ENCODE data around the gene RLBP1. TPM values are rescaled to one million over a fixed set of nuclear protein-coding genes. Genes with fewer than 3 reads are reported as not detected.

The RLBP1 gene
- total and polyA plus RNA-seq, 2 donors from 2014 or later = not detected

DNA sequence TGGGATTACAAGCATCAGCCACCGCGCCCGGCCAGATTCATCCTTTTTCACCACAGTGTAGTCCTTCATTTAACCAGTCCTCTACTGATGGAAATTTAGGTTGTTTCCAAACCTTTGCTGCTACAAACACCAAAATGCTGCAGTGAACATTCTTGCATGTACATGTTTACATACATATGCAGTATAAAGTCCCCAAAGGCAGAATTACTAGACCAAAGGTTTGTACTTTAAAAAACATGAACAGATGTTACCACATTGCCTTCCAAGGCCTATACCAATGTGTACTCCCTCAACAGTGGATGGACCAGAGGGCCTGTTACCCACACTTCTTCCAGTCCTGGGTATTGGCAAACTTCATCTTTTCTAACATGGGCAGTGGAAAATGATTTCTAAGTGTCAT lies 51.0 kb downstream of the RLBP1 start:
- DNase-seq (no peak), FAIRE-seq (no peak)
- no peak overlapping the region for H3K27ac ChIP-seq (ENCODE audit: low read depth in 2 of 2, low read length in 2 of 2)
- no peaks in the 10 kb centered on the region for H3K27me3 ChIP-seq (ENCODE audit: control insufficient read depth, insufficient read depth, low read length)
- intact Hi-C loops (cut with DNase I) = loop anchor here (10.0 kb wide), 1 partner anchor 266 kb away; no protein-coding TSS in a partner anchor
- no peak overlapping the region for H3K9ac ChIP-seq (ENCODE audit: low read length in 3 of 3)
- H3K4me1 ChIP-seq (ENCODE audit: control insufficient read depth in 2 of 3, insufficient read depth in 2 of 3, low read depth in 1 of 3, low read length in 3 of 3) = peaks cover 4 to 16% (median 10%) of the 10 kb centered on the region in 3 donors
- no peak overlapping the region for H3K4me3 ChIP-seq (ENCODE audit: low read length in 3 of 3)
- TF ChIP-seq, protein P1, sequence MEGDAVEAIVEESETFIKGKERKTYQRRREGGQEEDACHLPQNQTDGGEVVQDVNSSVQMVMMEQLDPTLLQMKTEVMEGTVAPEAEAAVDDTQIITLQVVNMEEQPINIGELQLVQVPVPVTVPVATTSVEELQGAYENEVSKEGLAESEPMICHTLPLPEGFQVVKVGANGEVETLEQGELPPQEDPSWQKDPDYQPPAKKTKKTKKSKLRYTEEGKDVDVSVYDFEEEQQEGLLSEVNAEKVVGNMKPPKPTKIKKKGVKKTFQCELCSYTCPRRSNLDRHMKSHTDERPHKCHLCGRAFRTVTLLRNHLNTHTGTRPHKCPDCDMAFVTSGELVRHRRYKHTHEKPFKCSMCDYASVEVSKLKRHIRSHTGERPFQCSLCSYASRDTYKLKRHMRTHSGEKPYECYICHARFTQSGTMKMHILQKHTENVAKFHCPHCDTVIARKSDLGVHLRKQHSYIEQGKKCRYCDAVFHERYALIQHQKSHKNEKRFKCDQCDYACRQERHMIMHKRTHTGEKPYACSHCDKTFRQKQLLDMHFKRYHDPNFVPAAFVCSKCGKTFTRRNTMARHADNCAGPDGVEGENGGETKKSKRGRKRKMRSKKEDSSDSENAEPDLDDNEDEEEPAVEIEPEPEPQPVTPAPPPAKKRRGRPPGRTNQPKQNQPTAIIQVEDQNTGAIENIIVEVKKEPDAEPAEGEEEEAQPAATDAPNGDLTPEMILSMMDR (IDR thresholded peaks at IDR 0.05; ENCODE audit: borderline replicate concordance, extremely low read depth, insufficient read depth) = no peak
- no peaks in the 10 kb centered on the region for H3K36me3 ChIP-seq (ENCODE audit: control insufficient read depth in 2 of 3, insufficient read depth in 3 of 3, low read length in 3 of 3)
- H3K9me3 ChIP-seq (ENCODE audit: control insufficient read depth in 2 of 3, insufficient read depth in 1 of 3, low read length in 3 of 3) = no peaks in the 10 kb centered on the region

GRCh38 chr15:89168316-89168833 lies 53.0 kb downstream of the RLBP1 start:
- H3K4me3 ChIP-seq (ENCODE audit: low read length in 3 of 3) = no peak overlapping the region
- TF ChIP-seq, protein P1 (IDR thresholded peaks at IDR 0.05; ENCODE audit: borderline replicate concordance, extremely low read depth, insufficient read depth) = no peak
- peaks cover 4 to 29% (median 26%) of the 10 kb centered on the region in 3 donors for H3K4me1 ChIP-seq (ENCODE audit: control insufficient read depth in 2 of 3, insufficient read depth in 2 of 3, low read depth in 1 of 3, low read length in 3 of 3)
- DNase-seq (no peak), FAIRE-seq (no peak)
- intact Hi-C loops (cut with DNase I) = no loop called here
- no peaks in the 10 kb centered on the region for H3K27me3 ChIP-seq (ENCODE audit: control insufficient read depth, insufficient read depth, low read length)
- H3K9me3 ChIP-seq (ENCODE audit: control insufficient read depth in 2 of 3, insufficient read depth in 1 of 3, low read length in 3 of 3) = no peaks in the 10 kb centered on the region
- no peak overlapping the region for H3K27ac ChIP-seq (ENCODE audit: low read depth in 2 of 2, low read length in 2 of 2)
- H3K9ac ChIP-seq (ENCODE audit: low read length in 3 of 3) = no peak overlapping the region
- no peaks in the 10 kb centered on the region for H3K36me3 ChIP-seq (ENCODE audit: control insufficient read depth in 2 of 3, insufficient read depth in 3 of 3, low read length in 3 of 3)

DNA sequence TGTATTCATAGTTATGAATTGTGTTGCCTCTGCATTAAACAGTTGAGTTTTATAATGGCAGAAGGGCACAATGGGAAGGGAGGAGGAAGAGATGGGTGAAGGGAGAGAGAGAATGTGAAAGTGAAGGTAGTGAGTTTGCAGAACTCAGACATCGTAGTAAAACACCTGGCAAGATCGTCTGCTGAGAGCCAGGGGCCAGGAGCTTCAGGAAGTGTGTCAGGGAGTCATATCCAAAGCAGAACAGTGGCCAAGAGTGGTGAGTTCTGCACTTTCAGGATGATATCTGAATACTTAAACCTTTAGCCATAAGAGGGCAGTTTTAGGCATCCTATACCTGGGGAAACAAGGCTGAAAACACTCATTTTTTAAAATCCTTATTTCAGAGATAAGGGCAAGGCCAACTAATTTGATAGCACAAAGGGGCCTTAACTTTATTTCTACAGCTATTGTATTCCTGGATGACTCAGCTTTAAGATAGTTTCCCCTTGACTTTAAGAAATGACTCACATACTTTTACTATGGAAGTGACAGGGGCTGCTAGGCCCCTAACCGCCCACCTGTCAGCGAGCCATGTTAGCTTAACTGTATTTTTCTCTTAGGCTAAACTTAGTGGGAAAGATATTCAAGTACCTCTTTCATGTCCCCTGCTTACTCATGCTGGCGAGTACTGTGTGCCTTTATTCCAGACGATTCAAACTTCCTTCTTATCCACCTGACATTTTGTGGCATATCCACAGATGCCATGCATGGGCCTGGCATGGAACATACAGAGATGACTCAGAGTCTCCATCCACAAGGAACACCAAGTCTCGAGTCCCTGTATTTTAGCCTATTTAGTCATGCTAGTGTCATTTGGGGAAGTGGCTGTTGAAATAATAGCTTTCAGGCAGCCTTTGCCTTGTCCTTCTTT lies 53.9 kb downstream of the RLBP1 start:
- H3K4me1 ChIP-seq (ENCODE audit: control insufficient read depth in 2 of 3, insufficient read depth in 2 of 3, low read depth in 1 of 3, low read length in 3 of 3) = peaks cover 4 to 29% (median 27%) of the 10 kb centered on the region in 3 donors
- H3K9me3 ChIP-seq (ENCODE audit: control insufficient read depth in 2 of 3, insufficient read depth in 1 of 3, low read length in 3 of 3) = no peaks in the 10 kb centered on the region
- intact Hi-C loops (cut with DNase I) = no loop called here
- no peak overlapping the region for H3K9ac ChIP-seq (ENCODE audit: low read length in 3 of 3)
- H3K36me3 ChIP-seq (ENCODE audit: control insufficient read depth in 2 of 3, insufficient read depth in 3 of 3, low read length in 3 of 3) = no peaks in the 10 kb centered on the region
- no peak overlapping the region for H3K4me3 ChIP-seq (ENCODE audit: low read length in 3 of 3)
- H3K27me3 ChIP-seq (ENCODE audit: control insufficient read depth, insufficient read depth, low read length) = no peaks in the 10 kb centered on the region
- DNase-seq (no peak), FAIRE-seq (no peak)
- TF ChIP-seq, protein P1 (IDR thresholded peaks at IDR 0.05; ENCODE audit: borderline replicate concordance, extremely low read depth, insufficient read depth) = no peak
- no peak overlapping the region for H3K27ac ChIP-seq (ENCODE audit: low read depth in 2 of 2, low read length in 2 of 2)

Data from kidney (tissue), 14 donors.